ENCODE results near the gene KRTAP2-3.

Gene KRTAP2-3

GRCh38 chr17:41024697-41025096 lies 35.2 kb downstream of the KRTAP2-3 start:
- TF ChIP-seq REST (IDR thresholded peaks at IDR 0.05; ENCODE audit: insufficient read depth in 1 of 2, low read depth in 2 of 2, low read length in 2 of 2) (no peak), SIN3A (IDR thresholded peaks at IDR 0.05; ENCODE audit: borderline replicate concordance, insufficient read depth, low read length) (no peak), TAF1 (IDR thresholded peaks at IDR 0.05; ENCODE audit: borderline replicate concordance, insufficient read depth, low read length) (no peak), POLR2AphosphoS5 (IDR thresholded peaks at IDR 0.05; ENCODE audit: low read depth, low read length) (no peak), FOXP2 (optimal IDR thresholded peaks at IDR 0.05; ENCODE audit: borderline replicate concordance, extremely low read depth, extremely low read length, insufficient read depth) (no peak)

- TF ChIP-seq POLR2AphosphoS5 (IDR thresholded peaks at IDR 0.05; ENCODE audit: low read depth, low read length) (no peak), REST (IDR thresholded peaks at IDR 0.05; ENCODE audit: insufficient read depth in 1 of 2, low read depth in 2 of 2, low read length in 2 of 2) (no peak), SIN3A (IDR thresholded peaks at IDR 0.05; ENCODE audit: borderline replicate concordance, insufficient read depth, low read length) (no peak), FOXP2 (optimal IDR thresholded peaks at IDR 0.05; ENCODE audit: borderline replicate concordance, extremely low read depth, extremely low read length, insufficient read depth) (no peak), TAF1 (IDR thresholded peaks at IDR 0.05; ENCODE audit: borderline replicate concordance, insufficient read depth, low read length) (no peak)
Measured at GRCh38 chr17:41020336-41020735, 39.6 kb downstream of the KRTAP2-3 start.

- no peak for TF ChIP-seq REST (IDR thresholded peaks at IDR 0.05; ENCODE audit: insufficient read depth in 1 of 2, low read depth in 2 of 2, low read length in 2 of 2)
- no peak for TF ChIP-seq TAF1 (IDR thresholded peaks at IDR 0.05; ENCODE audit: borderline replicate concordance, insufficient read depth, low read length)
- no peak for TF ChIP-seq POLR2AphosphoS5 (IDR thresholded peaks at IDR 0.05; ENCODE audit: low read depth, low read length)
- TF ChIP-seq SIN3A (IDR thresholded peaks at IDR 0.05; ENCODE audit: borderline replicate concordance, insufficient read depth, low read length): no peak
- TF ChIP-seq FOXP2 (optimal IDR thresholded peaks at IDR 0.05; ENCODE audit: borderline replicate concordance, extremely low read depth, extremely low read length, insufficient read depth): no peak
Measured at GRCh38 chr17:41019415-41019814, 40.5 kb downstream of the KRTAP2-3 start.

GRCh38 chr17:41018541-41018940 lies 41.4 kb downstream of the KRTAP2-3 start:
- TF ChIP-seq FOXP2 (optimal IDR thresholded peaks at IDR 0.05; ENCODE audit: borderline replicate concordance, extremely low read depth, extremely low read length, insufficient read depth) (no peak), REST (IDR thresholded peaks at IDR 0.05; ENCODE audit: insufficient read depth in 1 of 2, low read depth in 2 of 2, low read length in 2 of 2) (no peak), TAF1 (IDR thresholded peaks at IDR 0.05; ENCODE audit: borderline replicate concordance, insufficient read depth, low read length) (no peak), SIN3A (IDR thresholded peaks at IDR 0.05; ENCODE audit: borderline replicate concordance, insufficient read depth, low read length) (no peak), POLR2AphosphoS5 (IDR thresholded peaks at IDR 0.05; ENCODE audit: low read depth, low read length) (no peak)

All from PFSK-1 (cell line).